Panc1 (cell line): Measurements from ENCODE around the gene CELSR2. TPM values are rescaled to one million over a fixed set of nuclear protein-coding genes. Genes with fewer than 3 reads are reported as not detected.

Source experiments
- ATAC-seq: fragments of 200-7000 bp; cut with Tn5 transposase; 2 replicates; pipeline ENCODE4 v1.9.1; 2020; ENCODE audit warnings: mild to moderate bottlenecking, moderate library complexity
- BruUV-seq: library from RNA; stranded (reverse); fragments of 400-500 nt; replicated peaks from 2 replicates; lab custom pipeline; 2021; lab: Mats Ljungman, UMichigan
- CTCF ChIA-PET: fragments of 300-600 bp; sonication (Branson Sonifier 250); formaldehyde crosslinking; loops from one replicate; lab custom pipeline; 2022; ENCODE audit warnings: antibody characterized with exemption; lab: Charles Lee
- POLR2A ChIA-PET: fragments of 300-600 bp; sonication (Branson Sonifier 250); formaldehyde crosslinking; loops from one replicate; lab custom pipeline; 2022; ENCODE audit warnings: antibody characterized with exemption; lab: Charles Lee
- DNase-seq: peaks from one replicate; pipeline ENCODE4 v3.0.0-alpha.2; 2010; ENCODE audit warnings: low read depth, low spot score
- H3K27ac ChIP-seq: 2 replicates; pipeline ENCODE4 v1.5.1; 2011; ENCODE audit warnings: mild to moderate bottlenecking, low read length, inconsistent platforms
- H3K27me3 ChIP-seq: fragments of 200-500 bp; sonication (Bioruptor generic); 2 replicates; pipeline ENCODE4 v1.6.0; 2014; ENCODE audit warnings: low read length, inconsistent platforms; ENCODE audit not compliant: control insufficient read depth, insufficient read depth
- H3K36me3 ChIP-seq: fragments of 200-500 bp; sonication (Bioruptor generic); 2 replicates; pipeline ENCODE4 v1.5.1; 2014; ENCODE audit warnings: inconsistent platforms, mild to moderate bottlenecking, low read length, moderate library complexity; ENCODE audit not compliant: control insufficient read depth, insufficient read depth
- H3K4me1 ChIP-seq: 2 replicates; pipeline ENCODE4 v1.5.1; 2011; ENCODE audit warnings: inconsistent platforms, mild to moderate bottlenecking, low read length, moderate library complexity; ENCODE audit not compliant: control insufficient read depth, insufficient read depth
- H3K4me3 ChIP-seq, 2 experiments: 2 replicates each; pipeline ENCODE4 v1.5.1; 2011 to 2012; ENCODE audit warnings: low read depth in 2 of 2, low read length in 2 of 2, mild to moderate bottlenecking in 2 of 2, inconsistent platforms in 1 of 2, moderate library complexity in 1 of 2
- H3K9me3 ChIP-seq: fragments of 200-500 bp; sonication (Bioruptor generic); 2 replicates; pipeline ENCODE4 v1.5.1; 2014; ENCODE audit warnings: low read depth, mild to moderate bottlenecking, inconsistent platforms, low read length, moderate library complexity; ENCODE audit not compliant: control insufficient read depth, insufficient read depth
- CTCF ChIP-seq: fragments of 450-650 bp; IDR thresholded peaks from 2 replicates; pipeline ENCODE4 v1.5.1; 2017; ENCODE audit warnings: mild to moderate bottlenecking
- POLR2AphosphoS5 ChIP-seq: IDR thresholded peaks from 2 replicates; pipeline ENCODE4 v1.6.1; 2012; ENCODE audit warnings: mild to moderate bottlenecking, low read depth, low read length, moderate library complexity
- SIN3A ChIP-seq: IDR thresholded peaks from 2 replicates; pipeline ENCODE4 v1.6.1; 2012; ENCODE audit warnings: low read depth, mild to moderate bottlenecking, low read length, moderate library complexity, borderline replicate concordance; ENCODE audit not compliant: insufficient read depth
- TCF7L2 ChIP-seq: IDR thresholded peaks from 2 replicates; pipeline ENCODE4 v1.6.1; 2011; ENCODE audit warnings: mild to moderate bottlenecking, low read depth, low read length, inconsistent platforms
- in situ Hi-C: cut with HindIII; loops from 2 replicates; pipeline ENCODE4 v1.10.0; 2016; ENCODE audit warnings: low sequenced_read_pairs, low pct_unique_long_range_greater_than_20kb
- intact Hi-C: fragments of 100-400 bp; cut with micrococcal nuclease; formaldehyde crosslinking; loops from one replicate; pipeline ENCODE4 v1.10.0; 2022; ENCODE audit not compliant: unreplicated experiment
- total RNA-seq: library from RNA; stranded (reverse); gene quantifications from one replicate; pipeline ENCODE4 v1.2.1, GENCODE V29; 2021; ENCODE audit not compliant: unreplicated experiment
- TF ChIP-seq, protein P1 (sequence below), 2 experiments: IDR thresholded peaks; 2 replicates each; pipeline ENCODE4 v1.6.1; 2011 to 2012; ENCODE audit warnings: low read depth in 2 of 2, control low read depth in 1 of 2, low read length in 1 of 2, mild to moderate bottlenecking in 1 of 2, moderate library complexity in 1 of 2; ENCODE audit not compliant: insufficient read depth in 1 of 2

CELSR2 gene
- total RNA-seq, 1 experiment from 2014 or later: 4.1 TPM

DNA sequence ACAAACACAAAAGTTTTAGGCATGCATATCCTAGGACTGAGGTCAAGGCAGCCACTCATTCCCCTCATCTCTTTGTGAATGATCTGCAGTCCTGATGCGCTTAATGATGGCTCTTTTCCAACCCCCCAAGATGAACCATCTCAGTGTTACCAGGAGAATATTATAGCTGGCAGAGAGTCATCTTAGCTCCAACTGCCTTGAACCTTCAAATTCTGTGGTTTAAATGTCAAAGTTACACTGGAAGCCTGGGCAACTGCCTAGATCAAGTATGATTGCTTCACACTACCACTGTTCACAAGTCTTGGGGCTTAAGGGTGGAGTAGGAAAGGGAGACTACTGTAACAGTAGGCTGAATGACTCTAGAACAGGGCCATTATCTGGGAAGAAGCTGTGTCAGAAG is 65.5 kb downstream of the CELSR2 start:
- no peak for TF ChIP-seq SIN3A
- TF ChIP-seq CTCF: no peak
- TF ChIP-seq, protein P1, sequence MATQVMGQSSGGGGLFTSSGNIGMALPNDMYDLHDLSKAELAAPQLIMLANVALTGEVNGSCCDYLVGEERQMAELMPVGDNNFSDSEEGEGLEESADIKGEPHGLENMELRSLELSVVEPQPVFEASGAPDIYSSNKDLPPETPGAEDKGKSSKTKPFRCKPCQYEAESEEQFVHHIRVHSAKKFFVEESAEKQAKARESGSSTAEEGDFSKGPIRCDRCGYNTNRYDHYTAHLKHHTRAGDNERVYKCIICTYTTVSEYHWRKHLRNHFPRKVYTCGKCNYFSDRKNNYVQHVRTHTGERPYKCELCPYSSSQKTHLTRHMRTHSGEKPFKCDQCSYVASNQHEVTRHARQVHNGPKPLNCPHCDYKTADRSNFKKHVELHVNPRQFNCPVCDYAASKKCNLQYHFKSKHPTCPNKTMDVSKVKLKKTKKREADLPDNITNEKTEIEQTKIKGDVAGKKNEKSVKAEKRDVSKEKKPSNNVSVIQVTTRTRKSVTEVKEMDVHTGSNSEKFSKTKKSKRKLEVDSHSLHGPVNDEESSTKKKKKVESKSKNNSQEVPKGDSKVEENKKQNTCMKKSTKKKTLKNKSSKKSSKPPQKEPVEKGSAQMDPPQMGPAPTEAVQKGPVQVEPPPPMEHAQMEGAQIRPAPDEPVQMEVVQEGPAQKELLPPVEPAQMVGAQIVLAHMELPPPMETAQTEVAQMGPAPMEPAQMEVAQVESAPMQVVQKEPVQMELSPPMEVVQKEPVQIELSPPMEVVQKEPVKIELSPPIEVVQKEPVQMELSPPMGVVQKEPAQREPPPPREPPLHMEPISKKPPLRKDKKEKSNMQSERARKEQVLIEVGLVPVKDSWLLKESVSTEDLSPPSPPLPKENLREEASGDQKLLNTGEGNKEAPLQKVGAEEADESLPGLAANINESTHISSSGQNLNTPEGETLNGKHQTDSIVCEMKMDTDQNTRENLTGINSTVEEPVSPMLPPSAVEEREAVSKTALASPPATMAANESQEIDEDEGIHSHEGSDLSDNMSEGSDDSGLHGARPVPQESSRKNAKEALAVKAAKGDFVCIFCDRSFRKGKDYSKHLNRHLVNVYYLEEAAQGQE (IDR thresholded peaks at IDR 0.05; ENCODE audit: insufficient read depth in 1 of 2, low read depth in 2 of 2, low read length in 1 of 2): no peak
- TF ChIP-seq POLR2AphosphoS5: no peak
- TF ChIP-seq TCF7L2: no peak
- H3K27ac ChIP-seq: no peak overlapping the region
- H3K27me3 ChIP-seq: no peaks in the 10 kb centered on the region
- BruUV-seq: no TSS peak
- H3K4me3 ChIP-seq: no peak overlapping the region
- CTCF ChIA-PET: no interaction called here
- no peaks in the 10 kb centered on the region for H3K9me3 ChIP-seq
- ATAC-seq (no peak), DNase-seq (no peak)
- H3K4me1 ChIP-seq: no peaks in the 10 kb centered on the region
- POLR2A ChIA-PET: no interaction called here
- H3K36me3 ChIP-seq: no peaks in the 10 kb centered on the region
- intact Hi-C loops (no loop called here), in situ Hi-C loops (no loop called here)

DNA sequence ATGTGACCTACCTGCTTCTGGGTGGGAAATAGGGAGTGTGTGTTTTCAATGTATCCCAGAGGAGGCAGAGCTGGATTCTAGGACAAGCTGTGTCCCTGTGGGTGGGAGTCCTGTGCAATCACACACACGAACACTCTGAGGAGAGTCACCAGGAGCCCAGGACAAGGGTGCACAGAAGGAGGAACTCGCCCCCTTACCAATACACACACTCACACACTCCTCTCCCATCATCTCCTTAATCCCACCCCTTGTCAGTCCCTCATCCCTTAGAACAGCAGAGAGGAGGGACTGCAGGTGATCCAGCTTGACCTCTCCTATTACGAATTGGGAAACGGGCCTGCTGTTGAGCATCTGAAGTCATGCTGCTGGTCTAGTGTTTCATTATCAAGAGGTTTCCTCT is 65.9 kb downstream of the CELSR2 start:
- Histone ChIP-seq H3K27ac (no peak overlapping the region), H3K36me3 (no peaks in the 10 kb centered on the region), H3K27me3 (no peaks in the 10 kb centered on the region), H3K4me1 (no peaks in the 10 kb centered on the region), H3K4me3 (no peak overlapping the region), H3K9me3 (no peaks in the 10 kb centered on the region)
- TF ChIP-seq TCF7L2: no peak
- no peak for TF ChIP-seq SIN3A
- TF ChIP-seq, protein P1 (IDR thresholded peaks at IDR 0.05; ENCODE audit: insufficient read depth in 1 of 2, low read depth in 2 of 2, low read length in 1 of 2): no peak
- no peak for TF ChIP-seq CTCF
- no peak for TF ChIP-seq POLR2AphosphoS5
- in situ Hi-C loops: no loop called here
- ChIA-PET POLR2A (no interaction called here), CTCF (no interaction called here)
- ATAC-seq (no peak), DNase-seq (no peak)
- no TSS peak for BruUV-seq
- intact Hi-C loops: no loop called here
